ENCODE measurements around the gene FBXL7. TPM values are rescaled to one million over a fixed set of nuclear protein-coding genes. Genes with fewer than 3 reads are reported as not detected.

The FBXL7 gene
- total and polyA plus RNA-seq, 2 experiments from 2014 or later = 4.5 to 15.2 TPM

DNA sequence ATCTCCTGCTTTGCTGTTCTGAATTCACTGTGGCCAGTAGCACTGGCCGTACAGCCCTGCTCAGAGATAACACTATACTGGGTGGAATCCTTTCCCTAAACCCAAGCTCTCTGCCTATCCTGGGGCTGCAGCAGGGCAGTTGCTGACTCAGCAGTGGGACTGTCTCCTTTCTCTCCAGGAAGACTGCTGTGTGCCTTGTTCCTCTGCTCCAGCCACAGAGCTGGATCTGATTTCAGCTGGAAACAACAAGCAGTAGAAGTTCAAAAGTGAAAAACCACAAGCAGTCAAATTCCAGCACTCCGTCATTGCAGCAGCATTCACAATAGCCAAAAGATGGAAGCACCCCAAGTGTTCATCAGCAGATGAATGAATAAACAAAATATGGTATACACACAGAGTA lies 105.0 kb downstream of the FBXL7 start (continued):
- TF ChIP-seq, protein P1, sequence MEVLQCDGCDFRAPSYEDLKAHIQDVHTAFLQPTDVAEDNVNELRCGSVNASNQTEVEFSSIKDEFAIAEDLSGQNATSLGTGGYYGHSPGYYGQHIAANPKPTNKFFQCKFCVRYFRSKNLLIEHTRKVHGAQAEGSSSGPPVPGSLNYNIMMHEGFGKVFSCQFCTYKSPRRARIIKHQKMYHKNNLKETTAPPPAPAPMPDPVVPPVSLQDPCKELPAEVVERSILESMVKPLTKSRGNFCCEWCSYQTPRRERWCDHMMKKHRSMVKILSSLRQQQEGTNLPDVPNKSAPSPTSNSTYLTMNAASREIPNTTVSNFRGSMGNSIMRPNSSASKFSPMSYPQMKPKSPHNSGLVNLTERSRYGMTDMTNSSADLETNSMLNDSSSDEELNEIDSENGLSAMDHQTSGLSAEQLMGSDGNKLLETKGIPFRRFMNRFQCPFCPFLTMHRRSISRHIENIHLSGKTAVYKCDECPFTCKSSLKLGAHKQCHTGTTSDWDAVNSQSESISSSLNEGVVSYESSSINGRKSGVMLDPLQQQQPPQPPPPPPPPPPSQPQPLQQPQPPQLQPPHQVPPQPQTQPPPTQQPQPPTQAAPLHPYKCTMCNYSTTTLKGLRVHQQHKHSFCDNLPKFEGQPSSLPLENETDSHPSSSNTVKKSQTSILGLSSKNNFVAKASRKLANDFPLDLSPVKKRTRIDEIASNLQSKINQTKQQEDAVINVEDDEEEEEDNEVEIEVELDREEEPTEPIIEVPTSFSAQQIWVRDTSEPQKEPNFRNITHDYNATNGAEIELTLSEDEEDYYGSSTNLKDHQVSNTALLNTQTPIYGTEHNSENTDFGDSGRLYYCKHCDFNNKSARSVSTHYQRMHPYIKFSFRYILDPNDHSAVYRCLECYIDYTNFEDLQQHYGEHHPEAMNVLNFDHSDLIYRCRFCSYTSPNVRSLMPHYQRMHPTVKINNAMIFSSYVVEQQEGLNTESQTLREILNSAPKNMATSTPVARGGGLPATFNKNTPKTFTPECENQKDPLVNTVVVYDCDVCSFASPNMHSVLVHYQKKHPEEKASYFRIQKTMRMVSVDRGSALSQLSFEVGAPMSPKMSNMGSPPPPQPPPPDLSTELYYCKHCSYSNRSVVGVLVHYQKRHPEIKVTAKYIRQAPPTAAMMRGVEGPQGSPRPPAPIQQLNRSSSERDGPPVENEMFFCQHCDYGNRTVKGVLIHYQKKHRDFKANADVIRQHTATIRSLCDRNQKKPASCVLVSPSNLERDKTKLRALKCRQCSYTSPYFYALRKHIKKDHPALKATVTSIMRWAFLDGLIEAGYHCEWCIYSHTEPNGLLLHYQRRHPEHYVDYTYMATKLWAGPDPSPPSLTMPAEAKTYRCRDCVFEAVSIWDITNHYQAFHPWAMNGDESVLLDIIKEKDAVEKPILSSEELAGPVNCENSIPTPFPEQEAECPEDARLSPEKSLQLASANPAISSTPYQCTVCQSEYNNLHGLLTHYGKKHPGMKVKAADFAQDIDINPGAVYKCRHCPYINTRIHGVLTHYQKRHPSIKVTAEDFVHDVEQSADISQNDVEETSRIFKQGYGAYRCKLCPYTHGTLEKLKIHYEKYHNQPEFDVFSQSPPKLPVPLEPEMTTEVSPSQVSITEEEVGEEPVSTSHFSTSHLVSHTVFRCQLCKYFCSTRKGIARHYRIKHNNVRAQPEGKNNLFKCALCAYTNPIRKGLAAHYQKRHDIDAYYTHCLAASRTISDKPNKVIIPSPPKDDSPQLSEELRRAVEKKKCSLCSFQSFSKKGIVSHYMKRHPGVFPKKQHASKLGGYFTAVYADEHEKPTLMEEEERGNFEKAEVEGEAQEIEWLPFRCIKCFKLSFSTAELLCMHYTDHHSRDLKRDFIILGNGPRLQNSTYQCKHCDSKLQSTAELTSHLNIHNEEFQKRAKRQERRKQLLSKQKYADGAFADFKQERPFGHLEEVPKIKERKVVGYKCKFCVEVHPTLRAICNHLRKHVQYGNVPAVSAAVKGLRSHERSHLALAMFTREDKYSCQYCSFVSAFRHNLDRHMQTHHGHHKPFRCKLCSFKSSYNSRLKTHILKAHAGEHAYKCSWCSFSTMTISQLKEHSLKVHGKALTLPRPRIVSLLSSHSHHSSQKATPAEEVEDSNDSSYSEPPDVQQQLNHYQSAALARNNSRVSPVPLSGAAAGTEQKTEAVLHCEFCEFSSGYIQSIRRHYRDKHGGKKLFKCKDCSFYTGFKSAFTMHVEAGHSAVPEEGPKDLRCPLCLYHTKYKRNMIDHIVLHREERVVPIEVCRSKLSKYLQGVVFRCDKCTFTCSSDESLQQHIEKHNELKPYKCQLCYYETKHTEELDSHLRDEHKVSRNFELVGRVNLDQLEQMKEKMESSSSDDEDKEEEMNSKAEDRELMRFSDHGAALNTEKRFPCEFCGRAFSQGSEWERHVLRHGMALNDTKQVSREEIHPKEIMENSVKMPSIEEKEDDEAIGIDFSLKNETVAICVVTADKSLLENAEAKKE (CRISPR knock-in tag; IDR thresholded peaks at IDR 0.05) = no peak
- TF ChIP-seq ZNF331 (CRISPR knock-in tag; IDR thresholded peaks at IDR 0.05; ENCODE audit: low read depth) = no peak
- TF ChIP-seq, protein P2, sequence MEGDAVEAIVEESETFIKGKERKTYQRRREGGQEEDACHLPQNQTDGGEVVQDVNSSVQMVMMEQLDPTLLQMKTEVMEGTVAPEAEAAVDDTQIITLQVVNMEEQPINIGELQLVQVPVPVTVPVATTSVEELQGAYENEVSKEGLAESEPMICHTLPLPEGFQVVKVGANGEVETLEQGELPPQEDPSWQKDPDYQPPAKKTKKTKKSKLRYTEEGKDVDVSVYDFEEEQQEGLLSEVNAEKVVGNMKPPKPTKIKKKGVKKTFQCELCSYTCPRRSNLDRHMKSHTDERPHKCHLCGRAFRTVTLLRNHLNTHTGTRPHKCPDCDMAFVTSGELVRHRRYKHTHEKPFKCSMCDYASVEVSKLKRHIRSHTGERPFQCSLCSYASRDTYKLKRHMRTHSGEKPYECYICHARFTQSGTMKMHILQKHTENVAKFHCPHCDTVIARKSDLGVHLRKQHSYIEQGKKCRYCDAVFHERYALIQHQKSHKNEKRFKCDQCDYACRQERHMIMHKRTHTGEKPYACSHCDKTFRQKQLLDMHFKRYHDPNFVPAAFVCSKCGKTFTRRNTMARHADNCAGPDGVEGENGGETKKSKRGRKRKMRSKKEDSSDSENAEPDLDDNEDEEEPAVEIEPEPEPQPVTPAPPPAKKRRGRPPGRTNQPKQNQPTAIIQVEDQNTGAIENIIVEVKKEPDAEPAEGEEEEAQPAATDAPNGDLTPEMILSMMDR (conservative IDR thresholded peaks at IDR 0.05; ENCODE audit: low read depth in 2 of 2) = no peak
- TF ChIP-seq EZH2 (IDR thresholded peaks at IDR 0.05; ENCODE audit: low read depth, unreplicated experiment) = no peak
- TF ChIP-seq CREB1 (CRISPR knock-in tag; IDR thresholded peaks at IDR 0.05; ENCODE audit: low read depth) = no peak
- TF ChIP-seq, protein P3, sequence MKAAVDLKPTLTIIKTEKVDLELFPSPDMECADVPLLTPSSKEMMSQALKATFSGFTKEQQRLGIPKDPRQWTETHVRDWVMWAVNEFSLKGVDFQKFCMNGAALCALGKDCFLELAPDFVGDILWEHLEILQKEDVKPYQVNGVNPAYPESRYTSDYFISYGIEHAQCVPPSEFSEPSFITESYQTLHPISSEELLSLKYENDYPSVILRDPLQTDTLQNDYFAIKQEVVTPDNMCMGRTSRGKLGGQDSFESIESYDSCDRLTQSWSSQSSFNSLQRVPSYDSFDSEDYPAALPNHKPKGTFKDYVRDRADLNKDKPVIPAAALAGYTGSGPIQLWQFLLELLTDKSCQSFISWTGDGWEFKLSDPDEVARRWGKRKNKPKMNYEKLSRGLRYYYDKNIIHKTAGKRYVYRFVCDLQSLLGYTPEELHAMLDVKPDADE (IDR thresholded peaks at IDR 0.05) = no peak
- TF ChIP-seq ZNF114 (CRISPR knock-in tag; IDR thresholded peaks at IDR 0.05) = no peak
- no peak for TF ChIP-seq EZH2phosphoT487 (IDR thresholded peaks at IDR 0.05; ENCODE audit: unreplicated experiment)
